ENCODE measurements around the gene PM20D2.

Gene PM20D2

DNA sequence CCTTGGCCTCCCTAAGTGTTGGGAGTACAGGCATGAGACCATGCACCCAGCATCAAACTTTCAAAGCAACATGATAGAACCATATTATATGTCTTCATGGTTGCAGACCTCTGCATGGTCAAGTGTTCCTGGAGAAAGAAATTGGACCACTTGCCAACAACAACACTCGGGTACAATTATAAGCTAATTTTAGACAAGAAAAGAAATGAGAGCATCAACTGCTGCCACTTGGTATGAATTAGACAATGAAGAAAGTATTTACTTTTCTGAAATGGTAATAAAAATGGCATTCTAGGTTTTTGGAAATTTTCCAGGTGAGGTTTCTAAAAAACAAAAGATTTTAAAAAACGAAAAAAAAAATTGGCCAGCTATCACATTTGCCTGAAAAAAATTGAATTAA is 7.7 kb upstream of the PM20D2 start:
- Histone ChIP-seq H3K4ac (ENCODE audit: low read depth, low read length) (no peak overlapping the region), H2AK5ac (ENCODE audit: low read length) (no peak overlapping the region), H2BK120ac (ENCODE audit: insufficient read depth, low read length, poor library complexity) (no peak overlapping the region), H3K14ac (ENCODE audit: low read length) (no peak overlapping the region), H3K9ac (ENCODE audit: low read length) (no peak overlapping the region), H3K4me3 (ENCODE audit: low read depth, low read length) (no peak overlapping the region), H3K9me3 (ENCODE audit: insufficient read depth, low read depth, low read length) (no peaks in the 10 kb centered on the region), H3K18ac (ENCODE audit: low read length) (no peak overlapping the region), H2AFZ (ENCODE audit: insufficient read depth, low read length, poor library complexity) (no peak overlapping the region), H4K12ac (ENCODE audit: low read depth, low read length) (no peak overlapping the region), H3K4me2 (ENCODE audit: low read length) (no peak overlapping the region), H3K79me1 (ENCODE audit: low read length) (no peaks in the 10 kb centered on the region), H4K91ac (ENCODE audit: low read depth, low read length) (no peak overlapping the region), H3K23ac (ENCODE audit: low read length) (no peak overlapping the region), H2BK12ac (ENCODE audit: low read length) (no peak overlapping the region), H3K27me3 (ENCODE audit: insufficient read depth, low read length) (no peaks in the 10 kb centered on the region), H4K8ac (ENCODE audit: low read depth, low read length) (no peak overlapping the region), H3K36me3 (ENCODE audit: control insufficient read depth in 1 of 2, insufficient read depth in 2 of 2, low read length in 2 of 2) (no peaks in the 10 kb centered on the region), H3K27ac (ENCODE audit: low read depth, low read length) (no peak overlapping the region), H3K4me1 (ENCODE audit: control insufficient read depth in 1 of 2, insufficient read depth in 2 of 2, low read length in 2 of 2) (no peaks in the 10 kb centered on the region), H2BK5ac (ENCODE audit: low read depth, low read length, poor library complexity) (no peak overlapping the region), H3K79me2 (ENCODE audit: control insufficient read depth, insufficient read depth, low read length, poor library complexity) (no peaks in the 10 kb centered on the region)
- no peak for DNase-seq
- no CpG with 5 or more reads among the region's 2 CpGs for WGBS (ENCODE audit: extremely low coverage, insufficient coverage, insufficient read length)

GRCh38 chr6:89139509-89140346 is 6.1 kb upstream of the PM20D2 start:
- no peaks in the 10 kb centered on the region for H3K9me3 ChIP-seq (ENCODE audit: insufficient read depth, low read depth, low read length)
- H3K36me3 ChIP-seq (ENCODE audit: control insufficient read depth in 1 of 2, insufficient read depth in 2 of 2, low read length in 2 of 2), result no peaks in the 10 kb centered on the region
- H3K9ac ChIP-seq (ENCODE audit: low read length), result no peak overlapping the region
- H4K8ac ChIP-seq (ENCODE audit: low read depth, low read length), result no peak overlapping the region
- H2BK12ac ChIP-seq (ENCODE audit: low read length), result no peak overlapping the region
- H3K4me2 ChIP-seq (ENCODE audit: low read length), result no peak overlapping the region
- H3K79me1 ChIP-seq (ENCODE audit: low read length), result no peaks in the 10 kb centered on the region
- H2BK120ac ChIP-seq (ENCODE audit: insufficient read depth, low read length, poor library complexity), result no peak overlapping the region
- no peaks in the 10 kb centered on the region for H3K4me1 ChIP-seq (ENCODE audit: control insufficient read depth in 1 of 2, insufficient read depth in 2 of 2, low read length in 2 of 2)
- no peak overlapping the region for H4K91ac ChIP-seq (ENCODE audit: low read depth, low read length)
- no peak overlapping the region for H4K12ac ChIP-seq (ENCODE audit: low read depth, low read length)
- H2AFZ ChIP-seq (ENCODE audit: insufficient read depth, low read length, poor library complexity), result no peak overlapping the region
- no peak overlapping the region for H3K18ac ChIP-seq (ENCODE audit: low read length)
- no peak overlapping the region for H3K4ac ChIP-seq (ENCODE audit: low read depth, low read length)
- WGBS (ENCODE audit: extremely low coverage, insufficient coverage, insufficient read length), result no CpG with 5 or more reads among the region's 5 CpGs
- DNase-seq, result peak; percentile 8 to 44
- H3K27me3 ChIP-seq (ENCODE audit: insufficient read depth, low read length), result no peaks in the 10 kb centered on the region
- H2BK5ac ChIP-seq (ENCODE audit: low read depth, low read length, poor library complexity), result no peak overlapping the region
- H3K4me3 ChIP-seq (ENCODE audit: low read depth, low read length), result no peak overlapping the region
- H3K79me2 ChIP-seq (ENCODE audit: control insufficient read depth, insufficient read depth, low read length, poor library complexity), result no peaks in the 10 kb centered on the region
- no peak overlapping the region for H2AK5ac ChIP-seq (ENCODE audit: low read length)
- no peak overlapping the region for H3K27ac ChIP-seq (ENCODE audit: low read depth, low read length)
- no peak overlapping the region for H3K23ac ChIP-seq (ENCODE audit: low read length)
- no peak overlapping the region for H3K14ac ChIP-seq (ENCODE audit: low read length)

DNA sequence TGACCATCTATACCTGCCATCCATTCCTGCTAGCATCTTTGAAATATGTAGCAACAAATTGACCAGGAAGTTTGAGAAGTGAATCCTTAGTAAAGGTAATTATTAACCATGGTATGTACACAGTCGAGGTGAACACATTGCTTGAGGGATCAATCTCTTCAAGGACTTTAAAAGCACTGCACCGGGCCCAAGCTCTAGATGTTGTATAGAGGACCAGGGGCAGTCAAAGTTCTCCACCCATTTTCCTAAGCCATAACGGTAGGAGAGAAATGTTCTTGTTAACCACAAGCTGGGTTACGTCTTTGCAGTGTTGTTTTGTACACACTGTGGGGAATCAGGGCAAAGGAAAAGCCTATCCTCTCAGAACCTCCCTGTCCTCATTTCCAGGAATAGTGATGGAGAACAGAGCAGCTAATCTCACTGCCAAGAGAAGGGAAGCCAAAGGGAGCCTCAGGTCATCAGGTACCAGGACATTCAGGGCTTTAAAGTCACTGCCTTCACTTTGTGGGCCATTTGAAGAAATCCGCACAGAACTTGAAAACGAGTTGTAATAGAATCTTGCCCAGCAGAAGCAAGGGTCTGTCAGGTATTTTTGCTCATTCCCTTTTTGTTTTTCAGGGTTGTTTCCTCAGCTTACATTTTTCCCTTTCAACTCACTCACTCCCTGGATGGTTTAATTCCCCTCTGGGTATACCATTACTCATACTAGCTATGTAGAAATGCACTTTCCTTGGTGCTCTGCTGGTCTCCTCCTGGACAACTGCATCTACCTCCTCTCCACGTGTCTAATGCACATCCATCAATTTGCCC is 5.3 kb upstream of the PM20D2 start:
- Histone ChIP-seq H3K9me3 (ENCODE audit: insufficient read depth, low read depth, low read length) (no peaks in the 10 kb centered on the region), H3K18ac (ENCODE audit: low read length) (no peak overlapping the region), H3K9ac (ENCODE audit: low read length) (no peak overlapping the region), H4K91ac (ENCODE audit: low read depth, low read length) (no peak overlapping the region), H2BK12ac (ENCODE audit: low read length) (no peak overlapping the region), H2AK5ac (ENCODE audit: low read length) (no peak overlapping the region), H2BK5ac (ENCODE audit: low read depth, low read length, poor library complexity) (no peak overlapping the region), H3K4me1 (ENCODE audit: control insufficient read depth in 1 of 2, insufficient read depth in 2 of 2, low read length in 2 of 2) (no peaks in the 10 kb centered on the region), H3K79me1 (ENCODE audit: low read length) (no peaks in the 10 kb centered on the region), H4K12ac (ENCODE audit: low read depth, low read length) (no peak overlapping the region), H3K27ac (ENCODE audit: low read depth, low read length) (no peak overlapping the region), H3K79me2 (ENCODE audit: control insufficient read depth, insufficient read depth, low read length, poor library complexity) (no peaks in the 10 kb centered on the region), H2BK120ac (ENCODE audit: insufficient read depth, low read length, poor library complexity) (no peak overlapping the region), H3K14ac (ENCODE audit: low read length) (no peak overlapping the region), H4K8ac (ENCODE audit: low read depth, low read length) (no peak overlapping the region), H3K36me3 (ENCODE audit: control insufficient read depth in 1 of 2, insufficient read depth in 2 of 2, low read length in 2 of 2) (no peaks in the 10 kb centered on the region), H3K23ac (ENCODE audit: low read length) (no peak overlapping the region), H3K4me3 (ENCODE audit: low read depth, low read length) (no peak overlapping the region), H2AFZ (ENCODE audit: insufficient read depth, low read length, poor library complexity) (no peak overlapping the region), H3K4me2 (ENCODE audit: low read length) (no peak overlapping the region), H3K27me3 (ENCODE audit: insufficient read depth, low read length) (no peaks in the 10 kb centered on the region), H3K4ac (ENCODE audit: low read depth, low read length) (no peak overlapping the region)
- DNase-seq, result peak; percentile 58 to 82
- no CpG with 5 or more reads among the region's 7 CpGs for WGBS (ENCODE audit: extremely low coverage, insufficient coverage, insufficient read length)

GRCh38 chr6:89144354-89144906 is 1.4 kb upstream of the PM20D2 start:
- Histone ChIP-seq H3K9ac (ENCODE audit: low read length) (no peak overlapping the region), H2AFZ (ENCODE audit: insufficient read depth, low read length, poor library complexity) (no peak overlapping the region), H3K18ac (ENCODE audit: low read length) (no peak overlapping the region), H2BK12ac (ENCODE audit: low read length) (no peak overlapping the region), H2AK5ac (ENCODE audit: low read length) (no peak overlapping the region), H3K36me3 (ENCODE audit: control insufficient read depth in 1 of 2, insufficient read depth in 2 of 2, low read length in 2 of 2) (no peaks in the 10 kb centered on the region), H3K14ac (ENCODE audit: low read length) (no peak overlapping the region), H4K12ac (ENCODE audit: low read depth, low read length) (no peak overlapping the region), H3K9me3 (ENCODE audit: insufficient read depth, low read depth, low read length) (no peaks in the 10 kb centered on the region), H4K8ac (ENCODE audit: low read depth, low read length) (no peak overlapping the region), H3K4ac (ENCODE audit: low read depth, low read length) (no peak overlapping the region), H2BK120ac (ENCODE audit: insufficient read depth, low read length, poor library complexity) (no peak overlapping the region), H3K4me2 (ENCODE audit: low read length) (no peak overlapping the region), H4K91ac (ENCODE audit: low read depth, low read length) (no peak overlapping the region), H3K4me3 (ENCODE audit: low read depth, low read length) (no peak overlapping the region), H3K4me1 (ENCODE audit: control insufficient read depth in 1 of 2, insufficient read depth in 2 of 2, low read length in 2 of 2) (peaks cover 0 to 6% of the 10 kb centered on the region in 2 experiments), H2BK5ac (ENCODE audit: low read depth, low read length, poor library complexity) (no peak overlapping the region), H3K27me3 (ENCODE audit: insufficient read depth, low read length) (peaks cover 2% of the 10 kb centered on the region), H3K27ac (ENCODE audit: low read depth, low read length) (no peak overlapping the region), H3K23ac (ENCODE audit: low read length) (no peak overlapping the region), H3K79me2 (ENCODE audit: control insufficient read depth, insufficient read depth, low read length, poor library complexity) (peaks cover 2% of the 10 kb centered on the region), H3K79me1 (ENCODE audit: low read length) (peaks cover 4% of the 10 kb centered on the region)
- no peak for DNase-seq
- no CpG with 5 or more reads among the region's 2 CpGs for WGBS (ENCODE audit: extremely low coverage, insufficient coverage, insufficient read length)
